H9 (cell line): ENCODE results near the gene SLC24A1. TPM values are rescaled to one million over a fixed set of nuclear protein-coding genes. Genes with fewer than 3 reads are reported as not detected.

Source experiments
- DNase-seq: peaks from one replicate; pipeline ENCODE4 v3.0.0-alpha.2; 2017
- H2AFZ ChIP-seq: one replicate; pipeline ENCODE4 v1.6.1; 2013; ENCODE audit warnings: mild to moderate bottlenecking, low read length, control low read depth, moderate library complexity
- H2AK5ac ChIP-seq: 2 replicates; pipeline ENCODE4 v1.6.1; 2013; ENCODE audit warnings: low read length, control low read depth, mixed read lengths; ENCODE audit not compliant: insufficient read length
- H2BK120ac ChIP-seq: one replicate; pipeline ENCODE4 v1.6.1; 2013; ENCODE audit warnings: low read depth, mild to moderate bottlenecking, low read length, control low read depth, inconsistent platforms; ENCODE audit not compliant: poor library complexity, severe bottlenecking
- H2BK12ac ChIP-seq: 2 replicates; pipeline ENCODE4 v1.6.1; 2013; ENCODE audit warnings: low read length, control low read depth, mixed read lengths, low read depth; ENCODE audit not compliant: insufficient read length
- H2BK15ac ChIP-seq: 2 replicates; pipeline ENCODE4 v1.6.1; 2013; ENCODE audit warnings: low read depth, low read length, control low read depth
- H2BK20ac ChIP-seq: one replicate; pipeline ENCODE4 v1.6.1; 2013; ENCODE audit warnings: low read depth, mild to moderate bottlenecking, low read length, control low read depth, inconsistent platforms; ENCODE audit not compliant: poor library complexity, severe bottlenecking
- H2BK5ac ChIP-seq: 2 replicates; pipeline ENCODE4 v1.6.1; 2013; ENCODE audit warnings: low read length, control low read depth, mixed read lengths; ENCODE audit not compliant: insufficient read length
- H3K14ac ChIP-seq: 2 replicates; pipeline ENCODE4 v1.6.1; 2013; ENCODE audit warnings: low read length, control low read depth; ENCODE audit not compliant: insufficient read depth
- H3K18ac ChIP-seq: 2 replicates; pipeline ENCODE4 v1.6.1; 2013; ENCODE audit warnings: low read depth, mild to moderate bottlenecking, mixed read lengths, low read length, control low read depth; ENCODE audit not compliant: insufficient read length
- H3K23ac ChIP-seq: 2 replicates; pipeline ENCODE4 v1.6.1; 2013; ENCODE audit warnings: low read length, control low read depth, mixed read lengths, low read depth; ENCODE audit not compliant: insufficient read length
- H3K23me2 ChIP-seq: 2 replicates; pipeline ENCODE4 v1.6.1; 2013; ENCODE audit warnings: low read depth, mild to moderate bottlenecking, mixed read lengths, low read length, control low read depth; ENCODE audit not compliant: insufficient read length, poor library complexity, severe bottlenecking
- H3K27ac ChIP-seq: 2 replicates; pipeline ENCODE4 v1.5.1; 2013; ENCODE audit warnings: low read length, control low read depth, mixed read lengths, low read depth; ENCODE audit not compliant: insufficient read length
- H3K27me3 ChIP-seq: 2 replicates; pipeline ENCODE4 v1.6.1; 2013; ENCODE audit warnings: low read length, control low read depth, inconsistent platforms; ENCODE audit not compliant: insufficient read depth
- H3K4ac ChIP-seq: 2 replicates; pipeline ENCODE4 v1.6.1; 2013; ENCODE audit warnings: low read depth, mild to moderate bottlenecking, control low read depth, inconsistent platforms, low read length, moderate library complexity
- H3K4me1 ChIP-seq: 2 replicates; pipeline ENCODE4 v1.6.1; 2013; ENCODE audit warnings: low read length, control low read depth, inconsistent platforms; ENCODE audit not compliant: insufficient read depth
- H3K4me2 ChIP-seq: 2 replicates; pipeline ENCODE4 v1.6.1; 2013; ENCODE audit warnings: low read length, control low read depth, mixed read lengths; ENCODE audit not compliant: insufficient read length, insufficient read depth
- H3K56ac ChIP-seq: 2 replicates; pipeline ENCODE4 v1.6.1; 2013; ENCODE audit warnings: low read depth, mild to moderate bottlenecking, mixed read lengths, low read length, control low read depth; ENCODE audit not compliant: insufficient read length
- H3K79me1 ChIP-seq: 2 replicates; pipeline ENCODE4 v1.6.1; 2013; ENCODE audit warnings: low read depth, mild to moderate bottlenecking, moderate library complexity, low read length, control low read depth, inconsistent platforms; ENCODE audit not compliant: insufficient read depth, poor library complexity, severe bottlenecking
- H3K79me2 ChIP-seq: 2 replicates; pipeline ENCODE4 v1.6.1; 2013; ENCODE audit warnings: low read length, control low read depth, inconsistent platforms; ENCODE audit not compliant: insufficient read depth
- H3K9ac ChIP-seq: 2 replicates; pipeline ENCODE4 v1.6.1; 2013; ENCODE audit warnings: low read length, control low read depth, mixed read lengths; ENCODE audit not compliant: insufficient read length; ENCODE audit errors: extremely low read depth
- H3K9me3 ChIP-seq: one replicate; pipeline ENCODE4 v1.6.1; 2013; ENCODE audit warnings: low read depth, low read length, inconsistent platforms; ENCODE audit not compliant: control insufficient read depth
- H3T11ph ChIP-seq: one replicate; pipeline ENCODE4 v1.6.1; 2013; ENCODE audit warnings: mild to moderate bottlenecking, low read length, control low read depth, inconsistent platforms
- H4K20me1 ChIP-seq: one replicate; pipeline ENCODE4 v1.6.1; 2013; ENCODE audit not compliant: control insufficient read depth, insufficient read length, insufficient read depth
- H4K5ac ChIP-seq: 2 replicates; pipeline ENCODE4 v1.6.1; 2013; ENCODE audit warnings: low read depth, mild to moderate bottlenecking, mixed read lengths, low read length, control low read depth; ENCODE audit not compliant: insufficient read length
- H4K8ac ChIP-seq: replicated peaks from 2 replicates; pipeline ENCODE4 v1.6.1; 2013; ENCODE audit warnings: low read length, control low read depth, mixed read lengths, low read depth; ENCODE audit not compliant: insufficient read length
- H4K91ac ChIP-seq: 2 replicates; pipeline ENCODE4 v1.6.1; 2013; ENCODE audit warnings: low read depth, mild to moderate bottlenecking, moderate library complexity, mixed read lengths, low read length, control low read depth; ENCODE audit not compliant: insufficient read length
- H3K27ac Mint-ChIP-seq, 3 experiments: 2 replicates in 2 of 3; 3 replicates in 1 of 3; pipeline ENCODE4 v1.8.0; 2020 to 2021; ENCODE audit warnings: mixed read lengths in 3 of 3, mild to moderate bottlenecking in 1 of 3, moderate library complexity in 1 of 3
- H3K27me3 Mint-ChIP-seq: 2 replicates; pipeline ENCODE4 v1.8.0; 2021; ENCODE audit warnings: low read depth, mild to moderate bottlenecking, moderate library complexity, mixed read lengths
- H3K36me3 Mint-ChIP-seq, 3 experiments: 2 replicates in 2 of 3; 3 replicates in 1 of 3; pipeline ENCODE4 v1.8.0; 2020 to 2021; ENCODE audit warnings: low read depth in 3 of 3, mixed read lengths in 3 of 3; ENCODE audit not compliant: insufficient read depth in 1 of 3
- H3K4me1 Mint-ChIP-seq, 2 experiments: 2 replicates each; pipeline ENCODE4 v1.8.0; 2020; ENCODE audit warnings: mixed read lengths in 2 of 2
- H3K4me3 Mint-ChIP-seq, 2 experiments: 2 replicates in 1 of 2; 3 replicates in 1 of 2; pipeline ENCODE4 v1.8.0; 2020 to 2021; ENCODE audit warnings: mild to moderate bottlenecking in 2 of 2, mixed read lengths in 2 of 2, moderate library complexity in 1 of 2
- H3K9me3 Mint-ChIP-seq, 2 experiments: 2 replicates in 1 of 2; 3 replicates in 1 of 2; pipeline ENCODE4 v1.8.0; 2020; ENCODE audit warnings: mild to moderate bottlenecking in 2 of 2, mixed read lengths in 2 of 2, moderate library complexity in 1 of 2
- WGBS: extraction: QIAGEN DNeasy Blood & Tissue Kit; methylation state at CpG from one replicate; pipeline ENCODE4 v1.1.7; 2013; ENCODE audit warnings: missing lambda C conversion rate, low lambda C conversion rate, mixed read lengths; ENCODE audit not compliant: insufficient read length; ENCODE audit errors: extremely low coverage; 5-methylcytosine and 5-hydroxymethylcytosine counted together
- total RNA-seq: library from RNA; stranded (reverse); gene quantifications from 2 replicates; pipeline ENCODE4 v1.2.1, GENCODE V29; 2021
- TF ChIP-seq, protein P1 (sequence below): fragments of 200-600 bp; sonication (generic); conservative IDR thresholded peaks from 3 replicates; pipeline ENCODE4 v1.8.0; 2021; ENCODE audit warnings: antibody characterized with exemption, mild to moderate bottlenecking

SLC24A1 gene
- total RNA-seq, 1 experiment from 2014 or later, result 8.6 TPM

DNA sequence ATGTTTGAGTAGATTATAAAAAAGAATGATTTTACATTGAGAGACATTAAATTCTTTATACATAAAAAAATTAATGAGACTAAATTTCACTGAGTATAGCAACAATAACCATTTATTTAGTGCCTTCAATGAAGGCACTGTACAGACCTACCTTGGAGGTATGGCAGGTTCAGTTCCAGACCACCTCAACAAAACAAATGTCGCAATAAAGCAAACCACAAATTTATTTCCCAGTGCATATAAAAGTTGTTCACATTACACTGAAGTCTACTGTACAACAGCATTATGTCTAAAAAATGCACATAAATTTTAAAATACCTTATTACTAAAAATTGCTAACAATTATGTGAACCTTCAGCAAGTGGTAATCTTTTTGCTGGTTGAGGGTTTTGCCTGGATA is 58.8 kb downstream of the SLC24A1 start:
- H3K4me1 Mint-ChIP-seq, result no peaks in the 10 kb centered on the region
- H3K9me3 Mint-ChIP-seq, result no peaks in the 10 kb centered on the region
- Histone ChIP-seq H2BK120ac (no peak overlapping the region), H3K18ac (no peak overlapping the region), H2BK20ac (no peak overlapping the region), H3K27ac (no peak overlapping the region), H4K8ac (no peak overlapping the region), H3K9me3 (no peaks in the 10 kb centered on the region), H4K5ac (no peak overlapping the region), H2AK5ac (no peak overlapping the region), H3K56ac (no peak overlapping the region), H2BK12ac (no peak overlapping the region), H3K23ac (no peak overlapping the region), H3K79me1 (no peaks in the 10 kb centered on the region), H3K4me1 (no peaks in the 10 kb centered on the region), H3K4ac (no peak overlapping the region), H2BK15ac (no peak overlapping the region), H4K91ac (no peak overlapping the region), H3K4me2 (no peak overlapping the region), H3K23me2 (no peaks in the 10 kb centered on the region), H3K79me2 (no peaks in the 10 kb centered on the region), H3K14ac (no peak overlapping the region), H3K27me3 (no peaks in the 10 kb centered on the region), H2AFZ (no peak overlapping the region), H2BK5ac (no peak overlapping the region), H4K20me1 (no peaks in the 10 kb centered on the region), H3K9ac (no peak overlapping the region), H3T11ph (no peak overlapping the region)
- no peak overlapping the region for H3K4me3 Mint-ChIP-seq
- no CpG with 5 or more reads among the region's 1 CpG for WGBS
- H3K27me3 Mint-ChIP-seq, result no peaks in the 10 kb centered on the region
- TF ChIP-seq, protein P1, sequence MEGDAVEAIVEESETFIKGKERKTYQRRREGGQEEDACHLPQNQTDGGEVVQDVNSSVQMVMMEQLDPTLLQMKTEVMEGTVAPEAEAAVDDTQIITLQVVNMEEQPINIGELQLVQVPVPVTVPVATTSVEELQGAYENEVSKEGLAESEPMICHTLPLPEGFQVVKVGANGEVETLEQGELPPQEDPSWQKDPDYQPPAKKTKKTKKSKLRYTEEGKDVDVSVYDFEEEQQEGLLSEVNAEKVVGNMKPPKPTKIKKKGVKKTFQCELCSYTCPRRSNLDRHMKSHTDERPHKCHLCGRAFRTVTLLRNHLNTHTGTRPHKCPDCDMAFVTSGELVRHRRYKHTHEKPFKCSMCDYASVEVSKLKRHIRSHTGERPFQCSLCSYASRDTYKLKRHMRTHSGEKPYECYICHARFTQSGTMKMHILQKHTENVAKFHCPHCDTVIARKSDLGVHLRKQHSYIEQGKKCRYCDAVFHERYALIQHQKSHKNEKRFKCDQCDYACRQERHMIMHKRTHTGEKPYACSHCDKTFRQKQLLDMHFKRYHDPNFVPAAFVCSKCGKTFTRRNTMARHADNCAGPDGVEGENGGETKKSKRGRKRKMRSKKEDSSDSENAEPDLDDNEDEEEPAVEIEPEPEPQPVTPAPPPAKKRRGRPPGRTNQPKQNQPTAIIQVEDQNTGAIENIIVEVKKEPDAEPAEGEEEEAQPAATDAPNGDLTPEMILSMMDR, result no peak
- no peak overlapping the region for H3K27ac Mint-ChIP-seq
- DNase-seq, result no peak
- H3K36me3 Mint-ChIP-seq, result no peaks in the 10 kb centered on the region
